Panc1 (cell line): ENCODE results near the gene GEMIN7. TPM values are rescaled to one million over a fixed set of nuclear protein-coding genes. Genes with fewer than 3 reads are reported as not detected.
A peak's percentile ranks its signal among the peaks of the same experiment; 100 is the strongest.

Source experiments
- ATAC-seq: fragments of 200-7000 bp; cut with Tn5 transposase; 2 replicates; pipeline ENCODE4 v1.9.1; 2020; ENCODE audit warnings: mild to moderate bottlenecking, moderate library complexity
- BruUV-seq: library from RNA; stranded (reverse); fragments of 400-500 nt; replicated peaks from 2 replicates; lab custom pipeline; 2021; lab: Mats Ljungman, UMichigan
- CTCF ChIA-PET: fragments of 300-600 bp; sonication (Branson Sonifier 250); formaldehyde crosslinking; loops from one replicate; lab custom pipeline; 2022; ENCODE audit warnings: antibody characterized with exemption; lab: Charles Lee
- POLR2A ChIA-PET: fragments of 300-600 bp; sonication (Branson Sonifier 250); formaldehyde crosslinking; loops from one replicate; lab custom pipeline; 2022; ENCODE audit warnings: antibody characterized with exemption; lab: Charles Lee
- DNase-seq: peaks from one replicate; pipeline ENCODE4 v3.0.0-alpha.2; 2010; ENCODE audit warnings: low read depth, low spot score
- H3K27ac ChIP-seq: 2 replicates; pipeline ENCODE4 v1.5.1; 2011; ENCODE audit warnings: mild to moderate bottlenecking, low read length, inconsistent platforms
- H3K27me3 ChIP-seq: fragments of 200-500 bp; sonication (Bioruptor generic); 2 replicates; pipeline ENCODE4 v1.6.0; 2014; ENCODE audit warnings: low read length, inconsistent platforms; ENCODE audit not compliant: control insufficient read depth, insufficient read depth
- H3K36me3 ChIP-seq: fragments of 200-500 bp; sonication (Bioruptor generic); 2 replicates; pipeline ENCODE4 v1.5.1; 2014; ENCODE audit warnings: inconsistent platforms, mild to moderate bottlenecking, low read length, moderate library complexity; ENCODE audit not compliant: control insufficient read depth, insufficient read depth
- H3K4me1 ChIP-seq: 2 replicates; pipeline ENCODE4 v1.5.1; 2011; ENCODE audit warnings: inconsistent platforms, mild to moderate bottlenecking, low read length, moderate library complexity; ENCODE audit not compliant: control insufficient read depth, insufficient read depth
- H3K4me3 ChIP-seq, 2 experiments: 2 replicates each; pipeline ENCODE4 v1.5.1; 2011 to 2012; ENCODE audit warnings: low read depth in 2 of 2, low read length in 2 of 2, mild to moderate bottlenecking in 2 of 2, inconsistent platforms in 1 of 2, moderate library complexity in 1 of 2
- H3K9me3 ChIP-seq: fragments of 200-500 bp; sonication (Bioruptor generic); 2 replicates; pipeline ENCODE4 v1.5.1; 2014; ENCODE audit warnings: low read depth, mild to moderate bottlenecking, inconsistent platforms, low read length, moderate library complexity; ENCODE audit not compliant: control insufficient read depth, insufficient read depth
- CTCF ChIP-seq: fragments of 450-650 bp; IDR thresholded peaks from 2 replicates; pipeline ENCODE4 v1.5.1; 2017; ENCODE audit warnings: mild to moderate bottlenecking
- POLR2AphosphoS5 ChIP-seq: IDR thresholded peaks from 2 replicates; pipeline ENCODE4 v1.6.1; 2012; ENCODE audit warnings: mild to moderate bottlenecking, low read depth, low read length, moderate library complexity
- SIN3A ChIP-seq: IDR thresholded peaks from 2 replicates; pipeline ENCODE4 v1.6.1; 2012; ENCODE audit warnings: low read depth, mild to moderate bottlenecking, low read length, moderate library complexity, borderline replicate concordance; ENCODE audit not compliant: insufficient read depth
- TCF7L2 ChIP-seq: IDR thresholded peaks from 2 replicates; pipeline ENCODE4 v1.6.1; 2011; ENCODE audit warnings: mild to moderate bottlenecking, low read depth, low read length, inconsistent platforms
- in situ Hi-C: cut with HindIII; loops from 2 replicates; pipeline ENCODE4 v1.10.0; 2016; ENCODE audit warnings: low sequenced_read_pairs, low pct_unique_long_range_greater_than_20kb
- intact Hi-C: fragments of 100-400 bp; cut with micrococcal nuclease; formaldehyde crosslinking; loops from one replicate; pipeline ENCODE4 v1.10.0; 2022; ENCODE audit not compliant: unreplicated experiment
- total RNA-seq: library from RNA; stranded (reverse); gene quantifications from one replicate; pipeline ENCODE4 v1.2.1, GENCODE V29; 2021; ENCODE audit not compliant: unreplicated experiment
- TF ChIP-seq, protein P1 (sequence below), 2 experiments: IDR thresholded peaks; 2 replicates each; pipeline ENCODE4 v1.6.1; 2011 to 2012; ENCODE audit warnings: low read depth in 2 of 2, control low read depth in 1 of 2, low read length in 1 of 2, mild to moderate bottlenecking in 1 of 2, moderate library complexity in 1 of 2; ENCODE audit not compliant: insufficient read depth in 1 of 2

The GEMIN7 gene
- total RNA-seq, 1 experiment from 2014 or later = 29.5 TPM

DNA sequence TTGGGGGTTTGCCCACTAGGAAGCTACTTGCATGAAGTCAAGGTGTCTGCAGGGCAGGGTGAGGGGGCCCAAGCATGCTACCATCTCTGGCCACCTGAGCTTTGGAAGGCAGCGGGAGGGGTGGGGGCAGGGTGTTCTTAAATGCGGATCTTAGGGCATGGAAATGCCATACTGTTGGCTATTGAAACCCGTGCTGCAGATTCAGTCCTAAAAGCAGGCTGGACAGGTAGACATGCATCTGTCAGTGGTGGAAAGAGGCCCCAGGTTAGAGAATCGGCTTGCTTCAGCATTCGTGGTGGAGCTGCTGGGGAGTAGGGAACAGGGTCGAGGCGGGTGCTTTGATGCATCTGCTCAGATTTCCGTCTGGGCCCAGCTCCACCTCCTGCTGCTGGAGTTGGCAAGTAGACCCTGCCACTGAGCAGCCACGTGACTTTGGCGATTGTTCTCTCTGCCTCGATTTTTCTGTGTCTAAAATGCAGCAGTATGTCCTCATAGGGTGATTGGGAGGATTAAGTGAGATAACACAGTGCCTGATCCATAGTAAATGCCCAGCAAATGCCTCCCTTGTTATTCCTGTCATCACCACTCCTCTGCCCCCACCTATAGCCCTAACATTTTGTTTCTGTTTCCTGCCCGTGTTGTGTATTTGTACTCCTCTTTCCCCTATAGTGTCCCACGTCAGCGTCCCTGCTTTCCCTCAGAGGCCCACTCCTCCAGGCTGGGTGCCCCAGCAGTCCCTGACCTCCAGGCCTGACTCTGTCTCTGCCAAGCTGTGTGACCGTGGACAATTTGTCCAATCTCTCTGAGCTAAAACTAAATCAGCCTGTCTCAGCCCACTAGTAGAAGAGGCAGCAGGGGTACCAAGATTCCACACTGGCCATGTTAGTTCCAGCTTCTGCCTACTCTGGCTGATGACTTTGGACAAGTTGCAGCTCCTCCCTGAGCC, 19.7 kb downstream of the GEMIN7 start:
- peak overlapping the region in 1 of 2 experiments; percentile 6; a peak in 1 of 4 replicates for H3K4me3 ChIP-seq
- H3K27ac ChIP-seq = peak overlapping the region; percentile 48; the same call in 1 of the 2 replicates
- intact Hi-C loops = no loop called here
- H3K36me3 ChIP-seq = no peaks in the 10 kb centered on the region
- DNase-seq (no peak), ATAC-seq (no peak)
- no peaks in the 10 kb centered on the region for H3K9me3 ChIP-seq
- ChIA-PET CTCF (no interaction called here), POLR2A (interaction anchor here (0.7 kb wide), 1 partner anchor 140 kb away, joined by 3 read pairs; no protein-coding TSS in a partner anchor)
- peaks cover 45% of the 10 kb centered on the region for H3K4me1 ChIP-seq
- no peak for TF ChIP-seq POLR2AphosphoS5
- TF ChIP-seq, protein P1, sequence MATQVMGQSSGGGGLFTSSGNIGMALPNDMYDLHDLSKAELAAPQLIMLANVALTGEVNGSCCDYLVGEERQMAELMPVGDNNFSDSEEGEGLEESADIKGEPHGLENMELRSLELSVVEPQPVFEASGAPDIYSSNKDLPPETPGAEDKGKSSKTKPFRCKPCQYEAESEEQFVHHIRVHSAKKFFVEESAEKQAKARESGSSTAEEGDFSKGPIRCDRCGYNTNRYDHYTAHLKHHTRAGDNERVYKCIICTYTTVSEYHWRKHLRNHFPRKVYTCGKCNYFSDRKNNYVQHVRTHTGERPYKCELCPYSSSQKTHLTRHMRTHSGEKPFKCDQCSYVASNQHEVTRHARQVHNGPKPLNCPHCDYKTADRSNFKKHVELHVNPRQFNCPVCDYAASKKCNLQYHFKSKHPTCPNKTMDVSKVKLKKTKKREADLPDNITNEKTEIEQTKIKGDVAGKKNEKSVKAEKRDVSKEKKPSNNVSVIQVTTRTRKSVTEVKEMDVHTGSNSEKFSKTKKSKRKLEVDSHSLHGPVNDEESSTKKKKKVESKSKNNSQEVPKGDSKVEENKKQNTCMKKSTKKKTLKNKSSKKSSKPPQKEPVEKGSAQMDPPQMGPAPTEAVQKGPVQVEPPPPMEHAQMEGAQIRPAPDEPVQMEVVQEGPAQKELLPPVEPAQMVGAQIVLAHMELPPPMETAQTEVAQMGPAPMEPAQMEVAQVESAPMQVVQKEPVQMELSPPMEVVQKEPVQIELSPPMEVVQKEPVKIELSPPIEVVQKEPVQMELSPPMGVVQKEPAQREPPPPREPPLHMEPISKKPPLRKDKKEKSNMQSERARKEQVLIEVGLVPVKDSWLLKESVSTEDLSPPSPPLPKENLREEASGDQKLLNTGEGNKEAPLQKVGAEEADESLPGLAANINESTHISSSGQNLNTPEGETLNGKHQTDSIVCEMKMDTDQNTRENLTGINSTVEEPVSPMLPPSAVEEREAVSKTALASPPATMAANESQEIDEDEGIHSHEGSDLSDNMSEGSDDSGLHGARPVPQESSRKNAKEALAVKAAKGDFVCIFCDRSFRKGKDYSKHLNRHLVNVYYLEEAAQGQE (IDR thresholded peaks at IDR 0.05; ENCODE audit: insufficient read depth in 1 of 2, low read depth in 2 of 2, low read length in 1 of 2) = no peak
- no peaks in the 10 kb centered on the region for H3K27me3 ChIP-seq
- in situ Hi-C loops = no loop called here
- no TSS peak for BruUV-seq

DNA sequence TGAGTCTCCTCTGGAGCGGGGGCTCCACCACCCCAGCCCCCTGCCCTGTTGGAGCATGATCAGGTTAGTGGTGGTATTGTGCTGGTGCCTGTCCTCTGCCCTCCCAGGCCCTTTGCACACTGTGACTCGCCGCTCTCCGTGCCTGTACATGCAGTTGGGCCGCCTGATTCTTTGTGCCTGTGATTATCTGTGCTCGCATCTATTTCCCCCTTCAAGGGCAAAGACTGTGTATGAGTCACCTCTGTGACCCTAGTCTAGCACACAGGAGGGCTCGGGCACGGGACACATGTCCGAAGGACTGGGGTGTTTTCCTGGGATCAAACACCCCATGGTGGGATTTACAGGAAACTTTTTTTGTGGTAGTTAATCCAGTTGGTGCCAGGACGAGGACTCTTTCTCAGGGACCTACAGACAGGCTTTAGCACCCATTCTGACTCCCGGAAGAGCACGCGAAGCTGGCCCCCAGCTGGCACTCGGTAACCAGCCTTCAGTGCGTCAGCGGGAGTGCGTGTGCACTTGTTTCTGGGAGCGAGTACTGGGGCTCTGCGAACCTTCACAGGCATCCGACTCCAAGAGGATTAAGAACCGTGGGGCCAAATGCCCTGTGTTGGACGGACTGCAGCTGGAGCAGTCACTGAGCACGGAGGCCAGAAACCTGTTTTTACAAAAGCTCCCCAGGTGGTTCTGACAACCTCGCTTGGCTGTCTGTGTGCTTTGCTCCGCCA, 20.6 kb downstream of the GEMIN7 start:
- POLR2A ChIA-PET = no interaction called here
- Histone ChIP-seq H3K27me3 (no peaks in the 10 kb centered on the region), H3K27ac (0 out of 2 replicates have a peak overlapping the region, but pooled peaks have one; percentile 29), H3K4me3 (no peak overlapping the region), H3K36me3 (no peaks in the 10 kb centered on the region), H3K4me1 (peaks cover 45% of the 10 kb centered on the region), H3K9me3 (no peaks in the 10 kb centered on the region)
- DNase-seq (no peak), ATAC-seq (peak; percentile 5; the same call in 1 of the 2 replicates)
- CTCF ChIA-PET = no interaction called here
- BruUV-seq = no TSS peak
- TF ChIP-seq CTCF = no peak
- no peak for TF ChIP-seq POLR2AphosphoS5
- TF ChIP-seq, protein P1 (IDR thresholded peaks at IDR 0.05; ENCODE audit: insufficient read depth in 1 of 2, low read depth in 2 of 2, low read length in 1 of 2) = no peak
- TF ChIP-seq SIN3A = no peak
- no peak for TF ChIP-seq TCF7L2
- intact Hi-C loops = no loop called here
- in situ Hi-C loops = no loop called here
